Measurements from ENCODE around the gene GABARAPL1.
A peak's percentile ranks its signal among the peaks of the same experiment; 100 is the strongest.

GABARAPL1 gene

GRCh38 chr12:10205220-10205807 lies 7.4 kb upstream of the GABARAPL1 start:
- TF ChIP-seq, protein P1, sequence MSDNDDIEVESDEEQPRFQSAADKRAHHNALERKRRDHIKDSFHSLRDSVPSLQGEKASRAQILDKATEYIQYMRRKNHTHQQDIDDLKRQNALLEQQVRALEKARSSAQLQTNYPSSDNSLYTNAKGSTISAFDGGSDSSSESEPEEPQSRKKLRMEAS (IDR thresholded peaks at IDR 0.05; ENCODE audit: low read depth, low read length): no peak
- TF ChIP-seq CTCF (IDR thresholded peaks at IDR 0.05; ENCODE audit: low read depth, low read length): no peak
- TF ChIP-seq MYC (IDR thresholded peaks at IDR 0.05; ENCODE audit: low read depth, low read length): no peak
- TF ChIP-seq POLR2A (IDR thresholded peaks at IDR 0.05; ENCODE audit: extremely low read depth, insufficient read length): no peak
- DNase-seq (ENCODE audit: low read depth): no peak

GRCh38 chr12:10207136-10207535 lies 5.5 kb upstream of the GABARAPL1 start:
- no peak for TF ChIP-seq MYC (IDR thresholded peaks at IDR 0.05; ENCODE audit: low read depth, low read length)
- no peak for TF ChIP-seq CTCF (IDR thresholded peaks at IDR 0.05; ENCODE audit: low read depth, low read length)
- no peak for TF ChIP-seq POLR2A (IDR thresholded peaks at IDR 0.05; ENCODE audit: extremely low read depth, insufficient read length)
- TF ChIP-seq, protein P1 (IDR thresholded peaks at IDR 0.05; ENCODE audit: low read depth, low read length): no peak
- H3K4me3 ChIP-seq (ENCODE audit: low read depth, low read length): no peak overlapping the region
- DNase-seq (ENCODE audit: low read depth): no peak

More at GRCh38 chr12:10205220-10205807, 7.4 kb upstream of the GABARAPL1 start:
- no peak overlapping the region for H3K4me3 ChIP-seq (ENCODE audit: low read depth, low read length)

DNA sequence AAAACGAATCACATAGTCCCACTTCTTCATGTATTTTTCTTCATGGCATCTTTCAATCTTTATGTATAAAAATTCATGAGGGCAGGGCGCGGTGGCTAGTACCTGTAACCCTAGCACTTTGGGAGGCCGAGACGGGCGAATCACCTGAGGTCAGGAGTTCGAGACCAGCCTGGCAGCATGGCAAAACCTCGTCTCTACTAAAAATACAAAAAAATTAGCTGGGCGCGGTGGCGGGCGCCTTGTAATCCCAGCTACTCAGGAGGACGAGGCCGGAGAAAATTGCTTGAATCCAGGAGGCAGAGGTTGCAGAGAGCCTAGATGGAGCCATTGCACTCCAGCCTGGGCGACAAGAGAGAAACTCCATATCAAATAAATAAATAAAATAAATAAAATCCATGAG lies 2.5 kb upstream of the GABARAPL1 start:
- DNase-seq (ENCODE audit: low read depth): no peak
- TF ChIP-seq, protein P1 (IDR thresholded peaks at IDR 0.05; ENCODE audit: low read depth, low read length): no peak
- TF ChIP-seq POLR2A (IDR thresholded peaks at IDR 0.05; ENCODE audit: extremely low read depth, insufficient read length) (no peak), MYC (IDR thresholded peaks at IDR 0.05; ENCODE audit: low read depth, low read length) (no peak), CTCF (IDR thresholded peaks at IDR 0.05; ENCODE audit: low read depth, low read length) (no peak)
- no peak overlapping the region for H3K4me3 ChIP-seq (ENCODE audit: low read depth, low read length)

- no peak overlapping the region for H3K4me3 ChIP-seq (ENCODE audit: low read depth, low read length)
- TF ChIP-seq POLR2A (IDR thresholded peaks at IDR 0.05; ENCODE audit: extremely low read depth, insufficient read length) (no peak), CTCF (IDR thresholded peaks at IDR 0.05; ENCODE audit: low read depth, low read length) (no peak), MYC (IDR thresholded peaks at IDR 0.05; ENCODE audit: low read depth, low read length) (no peak)
- TF ChIP-seq, protein P1 (IDR thresholded peaks at IDR 0.05; ENCODE audit: low read depth, low read length): no peak
- DNase-seq (ENCODE audit: low read depth): no peak
These were observed 1.4 kb upstream of the GABARAPL1 start for GRCh38 chr12:10211101-10211939.

GRCh38 chr12:10211940-10212738 lies 538 bp upstream of the GABARAPL1 start:
- DNase-seq (ENCODE audit: low read depth): peak; percentile 91
- TF ChIP-seq, protein P1 (IDR thresholded peaks at IDR 0.05; ENCODE audit: low read depth, low read length): peak; percentile 26; the same call in 1 of the 2 replicates
- TF ChIP-seq CTCF (IDR thresholded peaks at IDR 0.05; ENCODE audit: low read depth, low read length): no peak
- H3K4me3 ChIP-seq (ENCODE audit: low read depth, low read length): peak overlapping the region; percentile 91

All from NB4 (cell line).